ENCODE data around the gene TENM3.

GRCh38 chr4:182754895-182755294, 511.7 kb downstream of the TENM3 start:
- TF ChIP-seq EZH2phosphoT487 (IDR thresholded peaks at IDR 0.05; ENCODE audit: borderline replicate concordance, low read length) (no peak), CTCF (IDR thresholded peaks at IDR 0.05; ENCODE audit: low read depth, low read length, poor library complexity, severe bottlenecking) (no peak)
